ENCODE data around the gene WDR20. TPM values are rescaled to one million over a fixed set of nuclear protein-coding genes. Genes with fewer than 3 reads are reported as not detected.

WDR20 gene
- total RNA-seq, 1 experiment from 2014 or later = 33.0 TPM

GRCh38 chr14:102217987-102218421, 78.3 kb downstream of the WDR20 start:
- Mint-ChIP-seq H3K27me3 (ENCODE audit: unreplicated experiment) (no peaks in the 10 kb centered on the region), H3K27ac (ENCODE audit: unreplicated experiment) (no peak overlapping the region), H3K36me3 (ENCODE audit: insufficient read depth, unreplicated experiment) (peaks cover 48% of the 10 kb centered on the region), H3K4me3 (ENCODE audit: low read depth, unreplicated experiment) (no peak overlapping the region), H3K9me3 (ENCODE audit: low read depth, unreplicated experiment) (no peaks in the 10 kb centered on the region), H3K4me1 (ENCODE audit: low read depth, unreplicated experiment) (no peaks in the 10 kb centered on the region)
- no peak for DNase-seq
- intact Hi-C loops (cut with micrococcal nuclease; ENCODE audit: unreplicated experiment) = no loop called here
- CTCF ChIA-PET = no interaction called here
- TF ChIP-seq, protein P1, sequence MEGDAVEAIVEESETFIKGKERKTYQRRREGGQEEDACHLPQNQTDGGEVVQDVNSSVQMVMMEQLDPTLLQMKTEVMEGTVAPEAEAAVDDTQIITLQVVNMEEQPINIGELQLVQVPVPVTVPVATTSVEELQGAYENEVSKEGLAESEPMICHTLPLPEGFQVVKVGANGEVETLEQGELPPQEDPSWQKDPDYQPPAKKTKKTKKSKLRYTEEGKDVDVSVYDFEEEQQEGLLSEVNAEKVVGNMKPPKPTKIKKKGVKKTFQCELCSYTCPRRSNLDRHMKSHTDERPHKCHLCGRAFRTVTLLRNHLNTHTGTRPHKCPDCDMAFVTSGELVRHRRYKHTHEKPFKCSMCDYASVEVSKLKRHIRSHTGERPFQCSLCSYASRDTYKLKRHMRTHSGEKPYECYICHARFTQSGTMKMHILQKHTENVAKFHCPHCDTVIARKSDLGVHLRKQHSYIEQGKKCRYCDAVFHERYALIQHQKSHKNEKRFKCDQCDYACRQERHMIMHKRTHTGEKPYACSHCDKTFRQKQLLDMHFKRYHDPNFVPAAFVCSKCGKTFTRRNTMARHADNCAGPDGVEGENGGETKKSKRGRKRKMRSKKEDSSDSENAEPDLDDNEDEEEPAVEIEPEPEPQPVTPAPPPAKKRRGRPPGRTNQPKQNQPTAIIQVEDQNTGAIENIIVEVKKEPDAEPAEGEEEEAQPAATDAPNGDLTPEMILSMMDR (IDR thresholded peaks at IDR 0.05; ENCODE audit: unreplicated experiment) = no peak
- no TSS peak for BruUV-seq (replicated peaks)

DNA sequence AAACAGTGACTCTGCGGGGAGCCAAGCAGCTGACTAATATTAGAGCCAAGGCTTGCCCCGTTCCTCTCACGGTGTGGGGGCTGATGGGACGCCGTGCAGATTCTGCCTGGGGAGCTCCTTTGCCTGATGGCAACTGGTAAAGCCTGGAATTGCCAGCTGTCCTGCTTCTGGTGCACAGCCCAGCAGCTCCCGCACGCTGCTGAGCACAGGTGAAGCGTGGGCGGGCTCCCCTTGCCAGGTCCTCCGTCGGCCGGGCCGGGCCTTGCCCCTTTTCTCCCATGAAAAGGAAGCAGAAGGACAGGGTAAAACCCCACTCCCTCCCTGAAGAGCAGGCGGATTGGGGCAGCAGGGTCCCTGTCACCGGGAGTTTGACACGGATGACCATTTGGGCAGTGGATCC, 79.0 kb downstream of the WDR20 start:
- peaks cover 46% of the 10 kb centered on the region for H3K36me3 Mint-ChIP-seq (ENCODE audit: insufficient read depth, unreplicated experiment)
- TF ChIP-seq, protein P1 (IDR thresholded peaks at IDR 0.05; ENCODE audit: unreplicated experiment) = no peak
- BruUV-seq (replicated peaks) = no TSS peak
- no peak overlapping the region for H3K27ac Mint-ChIP-seq (ENCODE audit: unreplicated experiment)
- intact Hi-C loops (cut with micrococcal nuclease; ENCODE audit: unreplicated experiment) = no loop called here
- CTCF ChIA-PET = no interaction called here
- no peak for DNase-seq
- H3K4me1 Mint-ChIP-seq (ENCODE audit: low read depth, unreplicated experiment) = no peaks in the 10 kb centered on the region
- no peak overlapping the region for H3K4me3 Mint-ChIP-seq (ENCODE audit: low read depth, unreplicated experiment)
- H3K27me3 Mint-ChIP-seq (ENCODE audit: unreplicated experiment) = no peaks in the 10 kb centered on the region
- no peaks in the 10 kb centered on the region for H3K9me3 Mint-ChIP-seq (ENCODE audit: low read depth, unreplicated experiment)

DNA sequence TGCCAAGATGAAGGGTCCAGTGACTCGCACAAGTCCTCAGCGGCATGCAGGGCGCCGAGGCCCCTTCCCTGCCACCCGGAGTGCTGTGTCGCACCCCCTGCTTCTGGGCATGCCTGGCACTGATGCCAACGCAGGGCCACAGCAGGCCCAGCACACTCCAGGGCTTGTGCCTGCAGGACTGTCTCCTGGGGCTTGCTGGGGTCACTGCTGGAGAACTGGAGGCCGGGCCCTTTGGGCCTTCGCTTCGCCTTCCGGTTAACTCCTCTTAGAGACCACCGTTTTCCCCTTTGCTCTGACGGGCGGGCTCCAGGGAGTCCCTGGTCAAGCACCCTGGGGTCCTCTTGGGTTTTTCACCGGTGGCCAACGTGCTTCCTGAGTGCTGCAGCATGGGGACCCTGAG, 79.6 kb downstream of the WDR20 start:
- CTCF ChIA-PET = no interaction called here
- TF ChIP-seq, protein P1 (IDR thresholded peaks at IDR 0.05; ENCODE audit: unreplicated experiment) = no peak
- BruUV-seq (replicated peaks) = no TSS peak
- no peak overlapping the region for H3K4me3 Mint-ChIP-seq (ENCODE audit: low read depth, unreplicated experiment)
- no peaks in the 10 kb centered on the region for H3K9me3 Mint-ChIP-seq (ENCODE audit: low read depth, unreplicated experiment)
- no peak overlapping the region for H3K27ac Mint-ChIP-seq (ENCODE audit: unreplicated experiment)
- intact Hi-C loops (cut with micrococcal nuclease; ENCODE audit: unreplicated experiment) = no loop called here
- no peak for DNase-seq
- H3K27me3 Mint-ChIP-seq (ENCODE audit: unreplicated experiment) = no peaks in the 10 kb centered on the region
- no peaks in the 10 kb centered on the region for H3K4me1 Mint-ChIP-seq (ENCODE audit: low read depth, unreplicated experiment)
- H3K36me3 Mint-ChIP-seq (ENCODE audit: insufficient read depth, unreplicated experiment) = peaks cover 46% of the 10 kb centered on the region

- Mint-ChIP-seq H3K4me3 (ENCODE audit: low read depth, unreplicated experiment) (no peak overlapping the region), H3K36me3 (ENCODE audit: insufficient read depth, unreplicated experiment) (peaks cover 53% of the 10 kb centered on the region), H3K27ac (ENCODE audit: unreplicated experiment) (no peak overlapping the region), H3K9me3 (ENCODE audit: low read depth, unreplicated experiment) (no peaks in the 10 kb centered on the region), H3K27me3 (ENCODE audit: unreplicated experiment) (no peaks in the 10 kb centered on the region), H3K4me1 (ENCODE audit: low read depth, unreplicated experiment) (no peaks in the 10 kb centered on the region)
- intact Hi-C loops (cut with micrococcal nuclease; ENCODE audit: unreplicated experiment) = no loop called here
- no peak for DNase-seq
- CTCF ChIA-PET = no interaction called here
- TF ChIP-seq, protein P1 (IDR thresholded peaks at IDR 0.05; ENCODE audit: unreplicated experiment) = no peak
- BruUV-seq (replicated peaks) = no TSS peak
Measured at GRCh38 chr14:102220031-102220430, 80.3 kb downstream of the WDR20 start.

All from Calu3 (cell line).